GM12891 (cell line): ENCODE data around the gene DGKI.

ENCODE experiments used
- PAX5 ChIP-seq: IDR thresholded peaks from 2 replicates; pipeline ENCODE4 v1.6.1; 2011; ENCODE audit warnings: low read length, moderate library complexity, mild to moderate bottlenecking; ENCODE audit not compliant: insufficient read depth, severe bottlenecking
- POLR2A ChIP-seq: IDR thresholded peaks from 2 replicates; pipeline ENCODE4 v1.6.1; 2011; ENCODE audit warnings: low read depth, low read length, control low read depth
- POLR2AphosphoS5 ChIP-seq: IDR thresholded peaks from 2 replicates; pipeline ENCODE4 v1.6.1; 2011; ENCODE audit warnings: low read depth, low read length, control low read depth
- POU2F2 ChIP-seq: IDR thresholded peaks from 2 replicates; pipeline ENCODE4 v1.6.1; 2011; ENCODE audit warnings: low read depth, mild to moderate bottlenecking, control low read depth, low read length, moderate library complexity
- SPI1 ChIP-seq: IDR thresholded peaks from 2 replicates; pipeline ENCODE4 v1.6.1; 2011; ENCODE audit warnings: low read depth, low read length, control low read depth
- TAF1 ChIP-seq: IDR thresholded peaks from 2 replicates; pipeline ENCODE4 v1.6.1; 2011; ENCODE audit warnings: low read depth, low read length, control low read depth

DNA sequence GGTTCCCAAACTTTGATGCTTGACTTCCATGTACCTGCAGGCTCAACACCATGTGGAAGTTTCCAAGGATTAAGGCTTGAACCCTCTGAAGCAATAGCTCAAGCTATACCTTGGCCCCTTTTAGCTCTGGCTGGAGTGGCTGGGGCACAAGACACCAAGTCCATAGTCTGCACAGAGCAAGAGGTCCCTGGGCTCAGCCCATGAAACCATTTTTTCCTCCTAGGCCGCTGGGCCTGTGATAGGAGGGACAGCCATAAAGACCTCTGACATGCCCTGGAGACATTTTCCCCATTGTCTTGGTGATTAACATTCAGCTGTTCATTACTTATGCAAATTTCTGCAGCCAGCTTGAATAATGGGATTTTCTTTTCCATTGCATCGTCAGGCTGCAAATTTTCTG lies 14.4 kb downstream of the DGKI start:
- TF ChIP-seq SPI1 (no peak), POLR2A (no peak), POLR2AphosphoS5 (no peak), TAF1 (no peak), PAX5 (no peak), POU2F2 (no peak)
